Subcutaneous abdominal adipose tissue (tissue), 5 donors: ENCODE results near the gene MS4A6A.
"Not testable (repeated sequence)": the region's sequence is repeated elsewhere in the genome, so short reads cannot be mapped to it uniquely, and the experiment has no call there.

ENCODE experiments used
- H3K27ac ChIP-seq: one replicate; pipeline ENCODE4 v1.7.0; 2013; ENCODE audit warnings: low read depth, mild to moderate bottlenecking, inconsistent platforms, low read length, moderate library complexity
- H3K27me3 ChIP-seq, 5 donors: one replicate each; pipeline ENCODE4 v1.7.0; 2013; ENCODE audit warnings: low read length in 5 of 5, inconsistent platforms in 1 of 5; ENCODE audit not compliant: control insufficient read depth in 5 of 5, insufficient read depth in 4 of 5
- H3K36me3 ChIP-seq, 5 donors: one replicate each; pipeline ENCODE4 v1.7.0; 2013; ENCODE audit warnings: low read length in 5 of 5; ENCODE audit not compliant: control insufficient read depth in 5 of 5, insufficient read depth in 5 of 5
- H3K4me1 ChIP-seq, 5 donors: one replicate each; pipeline ENCODE4 v1.7.0; 2013; ENCODE audit warnings: low read length in 5 of 5, mild to moderate bottlenecking in 3 of 5, moderate library complexity in 1 of 5; ENCODE audit not compliant: control insufficient read depth in 5 of 5, insufficient read depth in 5 of 5
- H3K4me3 ChIP-seq, 5 donors: one replicate each; pipeline ENCODE4 v1.7.0; 2013; ENCODE audit warnings: low read length in 5 of 5, low read depth in 1 of 5
- H3K9ac ChIP-seq, 5 donors: one replicate each; pipeline ENCODE4 v1.7.0; 2013; ENCODE audit warnings: low read length in 5 of 5, mild to moderate bottlenecking in 4 of 5, moderate library complexity in 3 of 5
- H3K9me3 ChIP-seq, 5 donors: one replicate each; pipeline ENCODE4 v1.7.0; 2013; ENCODE audit warnings: low read length in 5 of 5; ENCODE audit not compliant: control insufficient read depth in 5 of 5
- donor health status: healthy.
- donor health status: healthy.
- donor health status: healthy.
- donor health status: healthy.
- donor health status: healthy.

The MS4A6A gene

GRCh38 chr11:60164550-60165075, 18.3 kb downstream of the MS4A6A start:
- Histone ChIP-seq H3K9me3 (peaks cover 0 to 2% (median 0%) of the 10 kb centered on the region in 5 donors), H3K4me1 (peaks cover 0 to 12% (median 0%) of the 10 kb centered on the region in 5 donors), H3K36me3 (no peaks in the 10 kb centered on the region), H3K4me3 (no peak overlapping the region), H3K9ac (no peak overlapping the region), H3K27me3 (no peaks in the 10 kb centered on the region), H3K27ac (no peak overlapping the region)

- peaks cover 0 to 3% (median 0%) of the 10 kb centered on the region in 5 donors for H3K36me3 ChIP-seq
- no peak overlapping the region for H3K4me3 ChIP-seq
- no peaks in the 10 kb centered on the region for H3K27me3 ChIP-seq
- no peak overlapping the region for H3K27ac ChIP-seq
- H3K4me1 ChIP-seq, result peaks cover 0 to 10% (median 0%) of the 10 kb centered on the region in 5 donors
- H3K9ac ChIP-seq, result no peak overlapping the region
- H3K9me3 ChIP-seq, result peaks cover 0 to 2% (median 0%) of the 10 kb centered on the region in 5 donors
Observed at GRCh38 chr11:60161766-60162165, 21.1 kb downstream of the MS4A6A start.

DNA sequence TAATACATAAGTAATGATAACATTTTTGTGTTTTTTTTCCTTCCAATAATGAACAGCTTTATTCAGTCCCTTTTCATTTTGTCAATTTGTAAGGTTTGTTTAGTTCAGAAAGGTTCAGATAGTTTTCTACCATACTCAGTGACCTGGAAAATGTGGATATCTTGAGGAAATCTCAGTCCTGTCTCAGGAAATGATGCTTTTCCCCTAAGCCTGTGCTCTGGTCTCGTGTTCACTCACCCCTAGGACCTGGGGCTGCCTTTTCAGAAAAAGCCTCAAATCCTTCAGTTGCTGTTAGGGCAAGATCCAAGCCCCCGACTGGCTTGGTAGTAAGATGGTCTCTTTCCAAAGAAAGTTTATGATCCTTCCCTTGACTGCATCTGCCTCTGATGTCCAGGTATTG, 21.8 kb downstream of the MS4A6A start:
- Histone ChIP-seq H3K27ac (no peak overlapping the region), H3K4me3 (no peak overlapping the region), H3K4me1 (peaks cover 0 to 10% (median 0%) of the 10 kb centered on the region in 5 donors), H3K9me3 (peaks cover 0 to 2% (median 0%) of the 10 kb centered on the region in 5 donors), H3K36me3 (peaks cover 0 to 3% (median 0%) of the 10 kb centered on the region in 5 donors), H3K27me3 (no peaks in the 10 kb centered on the region), H3K9ac (no peak overlapping the region)

DNA sequence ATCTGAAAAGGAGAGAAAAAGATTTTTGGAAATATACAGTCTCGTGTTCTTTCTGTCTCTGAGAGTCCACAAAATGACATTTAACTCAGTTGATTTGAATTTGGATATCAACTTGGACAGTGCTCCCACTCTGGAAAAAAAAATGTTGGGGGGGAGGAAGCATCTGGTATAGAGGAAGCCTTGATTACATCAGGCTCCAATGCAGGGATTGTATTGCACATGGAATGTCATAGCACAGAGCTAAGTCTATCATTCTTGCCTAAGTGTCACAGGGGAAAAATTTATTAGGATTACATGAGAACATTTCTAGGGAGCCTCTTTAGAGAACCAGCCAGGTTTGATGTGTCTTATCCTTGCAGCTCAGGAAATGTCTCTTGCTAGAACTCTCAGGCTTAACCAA, 23.0 kb downstream of the MS4A6A start:
- Histone ChIP-seq H3K27ac (no peak overlapping the region), H3K4me3 (no peak overlapping the region), H3K9ac (no peak overlapping the region), H3K9me3 (peaks cover 0 to 2% (median 0%) of the 10 kb centered on the region in 5 donors), H3K27me3 (no peaks in the 10 kb centered on the region), H3K4me1 (peaks cover 0 to 10% (median 0%) of the 10 kb centered on the region in 5 donors), H3K36me3 (peaks cover 0 to 3% (median 0%) of the 10 kb centered on the region in 5 donors)

- H3K4me1 ChIP-seq, result peaks cover 0 to 10% (median 0%) of the 10 kb centered on the region in 5 donors
- no peak overlapping the region for H3K9ac ChIP-seq
- no peaks in the 10 kb centered on the region for H3K27me3 ChIP-seq
- H3K36me3 ChIP-seq, result peaks cover 0 to 3% (median 0%) of the 10 kb centered on the region in 5 donors
- no peak overlapping the region for H3K4me3 ChIP-seq
- no peak overlapping the region for H3K27ac ChIP-seq
- H3K9me3 ChIP-seq, result no peaks in the 10 kb centered on the region
Observed at GRCh38 chr11:60159284-60159683, 23.6 kb downstream of the MS4A6A start.

DNA sequence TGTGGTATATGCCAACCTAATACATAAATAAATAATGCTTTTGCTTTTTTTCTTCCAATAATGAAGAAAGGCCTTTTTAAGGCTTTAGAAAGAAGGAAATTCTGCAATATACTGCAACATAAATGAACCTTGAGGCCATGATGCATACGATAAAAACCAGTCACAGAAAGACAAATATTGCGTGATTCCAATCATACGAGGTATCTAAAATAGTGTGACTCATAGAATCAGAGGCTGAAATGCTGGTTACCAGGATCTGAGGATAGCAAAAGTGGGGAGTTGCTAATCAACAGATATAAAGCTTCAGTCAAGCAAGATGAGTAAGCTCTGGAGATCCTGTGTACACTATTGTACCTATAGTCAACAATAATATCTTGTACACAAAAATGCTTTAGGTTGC, 24.2 kb downstream of the MS4A6A start:
- H3K9ac ChIP-seq, result no peak overlapping the region
- H3K4me3 ChIP-seq, result no peak overlapping the region
- peaks cover 0 to 3% (median 0%) of the 10 kb centered on the region in 5 donors for H3K36me3 ChIP-seq
- H3K9me3 ChIP-seq, result no peaks in the 10 kb centered on the region
- peaks cover 0 to 10% (median 0%) of the 10 kb centered on the region in 5 donors for H3K4me1 ChIP-seq
- H3K27ac ChIP-seq, result no peak overlapping the region
- no peaks in the 10 kb centered on the region for H3K27me3 ChIP-seq

DNA sequence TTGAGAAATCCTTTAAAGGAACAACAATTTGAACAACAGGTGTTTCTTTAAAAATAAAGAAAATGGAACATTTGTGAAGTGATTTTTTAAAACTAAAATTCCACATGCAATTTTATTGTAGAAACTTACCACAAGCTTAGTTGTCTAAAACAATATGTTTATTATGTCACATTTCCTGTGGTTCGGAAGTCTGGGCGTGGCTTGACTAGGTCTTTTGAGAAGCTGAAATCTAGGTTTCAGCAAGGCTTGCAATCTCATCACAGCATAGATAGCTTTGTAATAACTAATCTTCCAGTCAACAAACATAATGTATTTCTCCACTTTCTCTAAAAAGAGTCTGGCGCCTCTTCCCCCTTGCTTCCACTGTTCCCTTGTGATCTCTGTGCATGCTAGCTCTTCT, 27.0 kb downstream of the MS4A6A start:
- peaks cover 0 to 3% (median 0%) of the 10 kb centered on the region in 5 donors for H3K36me3 ChIP-seq
- H3K4me1 ChIP-seq, result peaks cover 0 to 8% (median 0%) of the 10 kb centered on the region in 5 donors
- H3K27ac ChIP-seq, result no peak overlapping the region
- no peaks in the 10 kb centered on the region for H3K27me3 ChIP-seq
- no peak overlapping the region for H3K9ac ChIP-seq
- no peaks in the 10 kb centered on the region for H3K9me3 ChIP-seq
- no peak overlapping the region for H3K4me3 ChIP-seq

GRCh38 chr11:60152727-60153126, 30.2 kb downstream of the MS4A6A start:
- H3K27me3 ChIP-seq, H3K36me3 ChIP-seq, H3K27ac ChIP-seq, H3K4me3 ChIP-seq, H3K4me1 ChIP-seq, H3K9me3 ChIP-seq, H3K9ac ChIP-seq: not testable (repeated sequence)

DNA sequence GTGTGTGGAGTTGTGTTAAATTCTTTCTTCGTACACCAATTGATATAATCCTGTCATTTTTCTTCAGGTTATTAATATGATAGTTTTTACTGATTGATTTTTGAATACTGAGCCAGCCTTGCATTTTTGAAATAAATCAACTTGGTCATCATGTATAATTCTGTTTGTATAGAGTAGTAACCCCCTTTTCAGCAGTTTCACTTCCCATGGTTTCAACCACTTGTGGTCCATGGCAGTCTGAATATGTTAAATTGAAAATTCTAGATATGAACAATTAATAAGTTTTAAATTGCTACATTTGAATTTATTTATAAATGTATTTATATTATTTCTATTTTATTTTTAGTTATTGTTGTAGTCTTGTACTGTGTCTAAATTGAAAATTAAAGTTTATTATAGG, 32.6 kb downstream of the MS4A6A start:
- H3K4me1 ChIP-seq, result no peaks in the 10 kb centered on the region
- no peaks in the 10 kb centered on the region for H3K36me3 ChIP-seq
- no peak overlapping the region for H3K4me3 ChIP-seq
- H3K27me3 ChIP-seq, result no peaks in the 10 kb centered on the region
- no peak overlapping the region for H3K27ac ChIP-seq
- no peak overlapping the region for H3K9ac ChIP-seq
- H3K9me3 ChIP-seq, result peaks cover 0 to 4% (median 0%) of the 10 kb centered on the region in 5 donors

DNA sequence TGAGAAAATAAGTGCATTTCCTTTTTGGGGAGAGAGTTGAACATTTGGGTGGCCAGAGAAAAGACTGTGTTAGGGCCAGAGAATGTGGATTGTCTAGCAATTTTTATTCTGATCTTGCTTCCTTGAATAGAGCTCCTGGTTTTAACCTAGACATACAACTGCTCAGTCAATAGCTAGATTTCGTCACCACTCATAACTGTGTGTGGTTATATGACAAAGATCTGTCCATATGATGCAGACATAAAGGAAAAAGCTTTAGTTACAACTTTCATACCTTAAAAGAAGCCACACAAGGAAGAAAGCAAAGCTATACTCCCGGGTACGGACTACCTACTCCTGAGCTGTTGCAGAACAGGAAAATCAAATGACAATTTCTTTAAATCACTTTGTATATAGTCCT, 37.2 kb downstream of the MS4A6A start:
- Histone ChIP-seq H3K36me3 (no peaks in the 10 kb centered on the region), H3K27ac (no peak overlapping the region), H3K9me3 (peaks cover 0 to 4% (median 0%) of the 10 kb centered on the region in 5 donors), H3K4me1 (no peaks in the 10 kb centered on the region), H3K9ac (no peak overlapping the region), H3K4me3 (no peak overlapping the region), H3K27me3 (no peaks in the 10 kb centered on the region)
